NCI-H128 (cell line): ENCODE data around the gene TTLL5.

Source experiments
- DNase-seq: peaks from one replicate; lab custom pipeline; 2025; ENCODE audit not compliant: unreplicated experiment; lab: John Stamatoyannopoulos, UW

TTLL5 gene

GRCh38 chr14:75734854-75735253, 73.8 kb downstream of the TTLL5 start:
- DNase-seq, result no peak

DNA sequence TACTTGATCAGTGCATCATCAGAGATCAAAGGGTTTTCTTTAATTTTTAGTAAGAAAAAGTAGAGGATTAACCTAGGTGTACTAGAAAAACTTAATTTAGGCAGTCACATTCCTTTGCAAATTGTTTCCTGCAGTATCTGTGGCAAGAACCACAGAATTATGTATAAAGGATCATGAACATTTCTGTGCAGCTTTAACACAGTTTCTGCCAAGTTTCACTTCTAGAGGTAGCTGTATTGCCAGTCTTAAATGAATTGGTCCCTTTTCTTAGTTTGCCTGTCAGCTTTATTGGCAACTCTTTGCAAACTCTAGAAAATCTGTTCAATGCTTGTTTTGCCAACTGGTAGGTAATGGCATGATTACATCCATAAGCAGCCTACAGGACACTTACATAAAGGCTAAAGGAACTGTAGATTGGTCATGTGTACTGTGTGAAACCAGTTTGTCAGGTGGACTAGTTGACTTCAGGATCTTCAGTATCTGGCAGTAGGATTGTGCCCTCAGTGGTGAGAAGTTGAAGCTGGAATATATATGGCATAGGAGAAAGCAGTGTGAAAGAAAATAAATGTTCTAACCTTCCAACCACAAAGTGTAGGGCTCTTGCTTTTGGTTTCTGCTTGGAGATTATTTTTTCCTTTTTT, 75.9 kb downstream of the TTLL5 start:
- DNase-seq, result no peak

- DNase-seq, result no peak
Observed at GRCh38 chr14:75738192-75738591, 77.1 kb downstream of the TTLL5 start.

DNA sequence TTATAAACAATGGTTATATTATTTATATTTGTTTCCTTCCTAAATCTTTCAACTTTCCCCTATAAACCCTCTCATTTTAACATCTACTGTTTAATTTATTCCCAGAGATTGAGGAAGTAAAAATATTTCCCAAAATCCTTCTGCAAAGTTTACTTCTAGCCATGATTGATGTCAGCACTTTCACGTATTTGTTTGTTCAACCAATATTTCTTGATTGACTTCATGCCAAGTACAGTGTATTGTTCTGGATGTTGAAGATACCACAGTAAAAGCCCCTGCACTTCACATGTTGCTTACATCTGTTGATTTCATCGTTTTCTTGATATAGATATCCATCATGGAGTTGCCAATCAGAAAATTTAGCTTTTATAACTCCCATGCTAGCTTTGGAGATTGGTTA, 81.8 kb downstream of the TTLL5 start:
- DNase-seq, result no peak

GRCh38 chr14:75747899-75748298, 86.9 kb downstream of the TTLL5 start:
- no peak for DNase-seq

GRCh38 chr14:75748336-75748735, 87.3 kb downstream of the TTLL5 start:
- no peak for DNase-seq

- no peak for DNase-seq
Observed at GRCh38 chr14:75751296-75751695, 90.2 kb downstream of the TTLL5 start.

- DNase-seq, result no peak
Observed at GRCh38 chr14:75752086-75752485, 91.0 kb downstream of the TTLL5 start.

- DNase-seq, result no peak
Observed at GRCh38 chr14:75752907-75753594, 92.0 kb downstream of the TTLL5 start.

GRCh38 chr14:75753696-75754095, 92.7 kb downstream of the TTLL5 start:
- DNase-seq, result no peak

DNA sequence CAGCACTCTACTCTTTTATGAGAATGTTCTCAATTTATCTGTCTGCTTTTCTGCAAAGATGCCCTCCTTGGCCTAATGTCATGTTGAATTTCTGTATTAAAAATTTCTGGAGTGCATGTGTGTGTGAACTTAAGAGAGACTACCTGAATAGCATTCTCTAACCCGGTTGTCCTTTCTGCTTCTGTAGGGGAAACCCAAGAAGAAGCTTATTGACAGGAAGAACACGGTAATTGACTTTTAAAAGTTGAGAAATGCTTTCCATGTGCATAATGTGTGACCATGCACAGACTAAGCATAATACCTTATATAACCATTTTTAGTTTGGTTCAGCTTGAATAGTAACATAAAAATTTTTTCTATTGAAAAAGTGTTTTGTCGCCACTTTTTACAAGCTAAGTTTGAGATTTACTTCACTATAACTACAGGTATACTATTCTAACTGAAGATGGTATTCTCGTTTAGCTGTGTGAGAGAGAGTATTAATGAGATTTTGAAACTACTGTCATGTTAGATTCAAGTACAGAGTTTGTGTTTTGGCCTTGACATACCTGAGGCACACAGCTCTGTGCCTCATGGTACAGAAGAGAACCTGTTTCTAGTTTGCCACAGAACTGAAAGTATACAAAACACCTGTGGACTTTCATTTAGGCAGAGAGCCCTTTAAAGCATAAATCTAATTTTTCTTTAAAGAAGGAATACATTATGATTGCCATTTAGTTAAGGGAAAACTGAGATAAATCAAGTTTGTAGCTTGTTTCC, 96.8 kb downstream of the TTLL5 start:
- DNase-seq, result no peak

DNA sequence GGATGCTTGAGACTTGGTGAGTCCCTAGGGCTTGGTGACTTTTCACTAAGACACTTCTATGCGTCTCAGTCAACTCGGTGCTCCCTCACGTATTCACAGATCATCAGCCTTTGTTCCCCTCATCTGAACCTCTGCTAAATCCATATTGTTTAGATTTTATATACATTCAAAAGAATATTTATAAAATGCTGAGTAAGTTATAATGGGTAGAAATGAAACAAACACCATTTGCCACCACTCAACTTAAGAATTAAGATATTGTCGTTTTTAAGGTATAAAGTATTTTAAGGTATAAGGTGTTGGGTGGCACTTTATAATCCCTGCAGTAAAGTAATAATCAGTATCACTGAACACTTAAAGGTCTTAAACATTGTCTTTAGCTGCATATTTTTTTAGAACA, 103.0 kb downstream of the TTLL5 start:
- DNase-seq, result no peak

- DNase-seq, result no peak
Observed at GRCh38 chr14:75769047-75769685, 108.1 kb downstream of the TTLL5 start.

DNA sequence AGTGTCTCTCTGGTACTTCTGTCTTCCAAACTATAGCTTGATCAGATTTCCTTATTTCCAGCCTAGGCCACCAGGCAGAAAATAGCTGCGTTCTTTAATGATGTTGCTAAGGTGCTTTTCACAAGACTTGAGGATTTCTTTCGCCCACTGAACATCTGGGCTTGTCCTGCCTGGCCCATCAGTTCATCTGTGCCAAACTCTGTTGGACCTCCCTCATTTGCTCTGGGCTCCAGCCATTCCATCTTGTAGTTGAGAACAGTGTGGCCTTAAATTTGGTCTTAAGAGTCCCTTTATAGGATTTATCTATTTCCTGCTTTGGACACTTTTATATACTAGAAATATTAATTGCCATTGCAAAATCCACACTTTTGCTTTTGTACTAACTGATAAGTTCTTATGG, 109.6 kb downstream of the TTLL5 start:
- no peak for DNase-seq

DNA sequence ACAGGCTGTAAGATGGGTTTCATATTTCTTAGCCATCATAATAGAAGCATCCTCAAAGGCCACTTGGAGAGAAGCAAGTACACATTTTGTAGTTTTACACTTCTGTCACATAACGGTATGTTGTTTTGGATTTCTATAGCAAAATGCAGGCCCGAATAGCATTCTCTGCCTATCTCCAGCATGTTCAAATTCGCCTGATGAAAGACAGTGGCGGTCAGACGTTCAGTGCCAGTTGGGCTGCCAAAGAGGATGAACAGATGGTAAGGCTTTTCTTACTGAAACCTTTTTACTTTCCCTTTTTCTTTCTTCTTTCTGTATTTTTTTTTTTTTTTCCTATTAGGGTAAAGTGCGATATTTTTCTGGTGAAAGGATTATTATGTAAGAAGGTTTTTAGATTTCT, 110.5 kb downstream of the TTLL5 start:
- DNase-seq, result no peak

DNA sequence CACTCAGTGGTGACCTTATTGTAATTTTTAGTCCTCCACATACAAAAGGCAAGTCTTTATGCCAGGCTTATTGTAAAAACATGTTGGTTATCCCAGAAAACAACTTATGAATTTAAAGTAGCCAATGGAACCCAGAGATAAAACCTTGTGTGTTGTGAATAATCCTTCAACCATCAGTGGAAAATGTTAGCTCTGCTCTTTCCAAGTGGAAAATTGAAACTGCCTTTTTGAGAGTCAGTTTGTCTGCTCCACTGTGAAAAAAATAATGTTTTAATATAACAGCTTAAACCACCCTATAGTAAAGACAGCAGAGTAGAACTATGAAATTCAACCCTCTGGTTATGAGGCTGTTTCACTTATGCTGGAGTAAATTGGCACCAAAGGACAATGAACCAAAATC, 112.0 kb downstream of the TTLL5 start:
- DNase-seq, result no peak

- DNase-seq, result no peak
Observed at GRCh38 chr14:75781096-75781495, 120.0 kb downstream of the TTLL5 start.

DNA sequence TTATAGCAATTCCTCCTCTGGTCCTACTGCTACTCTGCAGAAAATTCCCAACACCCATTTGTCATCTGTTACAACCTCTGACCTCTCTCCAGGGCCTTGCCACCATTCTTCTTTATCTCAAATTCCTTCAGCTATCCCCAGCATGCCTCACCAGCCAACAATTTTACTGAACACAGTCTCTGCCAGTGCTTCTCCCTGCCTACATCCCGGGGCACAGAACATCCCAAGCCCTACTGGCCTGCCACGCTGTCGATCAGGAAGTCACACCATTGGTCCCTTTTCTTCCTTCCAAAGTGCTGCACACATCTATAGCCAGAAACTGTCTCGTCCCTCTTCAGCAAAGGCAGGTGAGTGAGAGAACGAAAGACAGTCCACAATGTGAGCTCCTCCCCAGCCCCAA, 122.1 kb downstream of the TTLL5 start:
- DNase-seq, result no peak

GRCh38 chr14:75783602-75784313, 122.7 kb downstream of the TTLL5 start:
- DNase-seq, result no peak

DNA sequence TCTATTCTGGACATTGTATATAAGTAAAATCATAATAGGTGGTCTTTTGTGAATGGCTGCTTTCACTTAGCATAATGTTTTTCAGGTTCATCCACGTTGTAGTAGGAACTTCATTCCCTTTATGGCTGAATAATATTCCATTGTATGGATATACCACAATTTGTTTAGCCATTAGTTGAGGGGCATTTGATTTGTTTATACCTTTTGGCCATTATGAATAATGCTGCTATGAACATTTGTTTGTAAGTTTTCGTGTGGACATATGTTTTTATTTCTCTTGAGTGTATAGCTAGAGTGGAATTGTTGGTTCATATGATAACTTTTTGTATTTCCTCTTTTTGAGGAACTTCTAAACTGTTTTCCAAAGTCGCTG, 123.3 kb downstream of the TTLL5 start:
- DNase-seq, result no peak

DNA sequence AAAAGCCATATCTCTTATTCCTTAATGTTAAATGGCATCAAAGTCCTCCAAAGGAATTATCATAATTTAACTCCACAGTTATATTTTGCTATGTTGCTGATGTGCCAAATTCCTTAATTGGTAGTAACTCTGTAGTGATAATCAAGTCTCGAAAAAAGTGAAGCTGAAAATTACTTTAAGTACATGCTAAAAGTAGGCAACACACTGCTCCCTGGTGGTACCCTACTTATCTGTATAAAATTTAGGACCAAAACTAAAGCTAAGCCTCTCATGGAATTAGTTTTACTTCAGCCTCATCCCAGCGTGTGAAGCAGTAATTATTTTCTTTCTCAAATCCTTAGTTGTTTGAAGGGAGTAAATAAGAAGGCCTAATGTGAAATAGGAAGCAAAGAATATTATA, 132.8 kb downstream of the TTLL5 start:
- DNase-seq, result no peak
